SH-SY5Y (cell line): ENCODE measurements around the gene TAF4.

Experiments used
- GATA2 ChIP-seq: IDR thresholded peaks from 2 replicates; pipeline ENCODE4 v1.6.1; 2011; ENCODE audit warnings: mild to moderate bottlenecking, low read depth, low read length
- GATA3 ChIP-seq: IDR thresholded peaks from 2 replicates; pipeline ENCODE4 v1.6.1; 2011; ENCODE audit warnings: low read depth, mild to moderate bottlenecking, low read length, moderate library complexity

The TAF4 gene

GRCh38 chr20:61982191-61982950 lies 83.3 kb downstream of the TAF4 start:
- no peak for TF ChIP-seq GATA2
- no peak for TF ChIP-seq GATA3

- no peak for TF ChIP-seq GATA2
- TF ChIP-seq GATA3 = no peak
Observed at GRCh38 chr20:61980647-61981583, 84.8 kb downstream of the TAF4 start.

- TF ChIP-seq GATA3 (no peak), GATA2 (no peak)
Observed at GRCh38 chr20:61979701-61980635, 85.7 kb downstream of the TAF4 start.

- TF ChIP-seq GATA3 (no peak), GATA2 (no peak)
Observed at GRCh38 chr20:61979090-61979489, 86.6 kb downstream of the TAF4 start.

GRCh38 chr20:61978491-61978890 lies 87.2 kb downstream of the TAF4 start:
- no peak for TF ChIP-seq GATA2
- TF ChIP-seq GATA3 = no peak

- TF ChIP-seq GATA3 (no peak), GATA2 (no peak)
Observed at GRCh38 chr20:61977419-61977786, 88.3 kb downstream of the TAF4 start.

GRCh38 chr20:61976644-61977418 lies 88.8 kb downstream of the TAF4 start:
- TF ChIP-seq GATA2 (no peak), GATA3 (no peak)

GRCh38 chr20:61976263-61976643 lies 89.4 kb downstream of the TAF4 start:
- no peak for TF ChIP-seq GATA2
- TF ChIP-seq GATA3 = no peak

- no peak for TF ChIP-seq GATA2
- TF ChIP-seq GATA3 = no peak
Observed at GRCh38 chr20:61975407-61976129, 90.1 kb downstream of the TAF4 start.

GRCh38 chr20:61974357-61974665 lies 91.4 kb downstream of the TAF4 start:
- TF ChIP-seq GATA3 (no peak), GATA2 (no peak)

GRCh38 chr20:61973515-61974356 lies 91.9 kb downstream of the TAF4 start:
- no peak for TF ChIP-seq GATA2
- no peak for TF ChIP-seq GATA3
